Measurements from ENCODE around the gene PRICKLE3. TPM values are rescaled to one million over a fixed set of nuclear protein-coding genes. Genes with fewer than 3 reads are reported as not detected.

The PRICKLE3 gene
- total RNA-seq = 10.3 TPM
- long read RNA-seq, partial matches to known transcripts = 2 of 10 reads
- long read RNA-seq, other reads (novel, unspliced or antisense) = 5 of 10 reads

- intact Hi-C loops (cut with DNase I) = no loop called here
- peak; percentile 90 for DNase-seq (ENCODE audit: low spot score)
Observed at GRCh38 chrX:49186125-49187027, at the start of gene PRICKLE3. TSS of gene PRICKLE3 (minus strand) at chrX:49186373. CDS start at chrX:49186297, 76 bp downstream.

DNA sequence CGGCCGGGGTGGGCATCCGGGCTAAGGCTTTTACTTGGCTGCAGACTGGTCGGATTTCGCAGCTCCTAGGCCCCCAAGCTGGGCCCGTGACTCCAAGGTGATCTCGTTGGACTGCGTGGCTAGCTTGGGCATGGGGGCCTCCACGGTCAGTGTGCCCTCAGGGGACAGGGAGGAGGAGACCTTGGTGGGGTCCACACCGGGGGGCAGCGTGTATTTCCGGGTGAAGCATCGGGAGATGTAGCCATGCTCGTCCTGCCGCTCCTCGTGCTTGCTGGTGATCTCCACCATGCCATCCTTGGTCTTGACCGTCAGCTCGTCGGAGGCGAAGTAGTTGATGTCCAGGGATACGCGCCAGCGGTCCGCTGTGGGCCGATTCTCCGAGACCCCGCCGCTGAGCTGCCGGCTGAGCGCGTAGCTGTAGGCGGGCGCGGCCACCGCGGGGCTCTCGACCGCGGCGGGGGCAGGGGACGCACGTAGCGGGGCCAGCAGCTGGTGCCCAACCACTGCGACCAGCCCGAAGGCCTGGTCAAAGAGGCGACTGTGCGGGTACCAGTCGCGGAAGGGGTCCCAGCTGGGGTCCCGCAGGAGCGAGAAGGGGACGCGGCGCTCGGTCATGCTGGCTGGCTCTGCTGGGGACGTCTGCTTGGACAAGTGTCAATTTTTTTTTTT lies 47.8 kb upstream of the PRICKLE3 start:
- intact Hi-C loops (cut with DNase I) = no loop called here
- DNase-seq (ENCODE audit: low spot score) = no peak

DNA sequence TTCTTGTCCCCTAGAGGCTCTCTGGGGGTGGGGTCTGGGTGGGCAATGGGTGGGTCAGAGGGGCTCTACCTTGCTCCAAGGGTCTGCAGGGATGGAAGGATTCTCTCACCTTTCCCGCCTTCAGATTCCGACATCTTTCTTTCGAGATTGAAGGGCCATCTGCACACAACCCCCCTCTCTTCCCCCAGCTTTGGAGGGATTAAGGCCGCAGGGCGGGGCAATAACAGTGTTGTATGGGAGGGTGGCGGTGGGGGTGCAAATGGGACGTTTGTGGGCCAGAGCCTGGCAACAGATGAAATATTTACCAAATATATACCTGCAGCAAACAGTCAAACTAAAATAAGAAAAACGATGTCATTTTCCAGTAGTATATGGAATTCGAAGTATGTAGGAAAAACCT lies 47.0 kb upstream of the PRICKLE3 start, which contains the start of gene CACNA1F:
TSS of gene CACNA1F (minus strand) at position 165 of the 400 bp plus-strand sequence. CDS start at position 134, 31 bp downstream.
- intact Hi-C loops (cut with DNase I) = no loop called here
- no peak for DNase-seq (ENCODE audit: low spot score)

- no peak for DNase-seq (ENCODE audit: low spot score)
- intact Hi-C loops (cut with DNase I) = no loop called here
Observed at GRCh38 chrX:49232525-49232924, 46.4 kb upstream of the PRICKLE3 start.

GRCh38 chrX:49231333-49232000 lies 45.3 kb upstream of the PRICKLE3 start:
- intact Hi-C loops (cut with DNase I) = no loop called here
- DNase-seq (ENCODE audit: low spot score) = no peak

DNA sequence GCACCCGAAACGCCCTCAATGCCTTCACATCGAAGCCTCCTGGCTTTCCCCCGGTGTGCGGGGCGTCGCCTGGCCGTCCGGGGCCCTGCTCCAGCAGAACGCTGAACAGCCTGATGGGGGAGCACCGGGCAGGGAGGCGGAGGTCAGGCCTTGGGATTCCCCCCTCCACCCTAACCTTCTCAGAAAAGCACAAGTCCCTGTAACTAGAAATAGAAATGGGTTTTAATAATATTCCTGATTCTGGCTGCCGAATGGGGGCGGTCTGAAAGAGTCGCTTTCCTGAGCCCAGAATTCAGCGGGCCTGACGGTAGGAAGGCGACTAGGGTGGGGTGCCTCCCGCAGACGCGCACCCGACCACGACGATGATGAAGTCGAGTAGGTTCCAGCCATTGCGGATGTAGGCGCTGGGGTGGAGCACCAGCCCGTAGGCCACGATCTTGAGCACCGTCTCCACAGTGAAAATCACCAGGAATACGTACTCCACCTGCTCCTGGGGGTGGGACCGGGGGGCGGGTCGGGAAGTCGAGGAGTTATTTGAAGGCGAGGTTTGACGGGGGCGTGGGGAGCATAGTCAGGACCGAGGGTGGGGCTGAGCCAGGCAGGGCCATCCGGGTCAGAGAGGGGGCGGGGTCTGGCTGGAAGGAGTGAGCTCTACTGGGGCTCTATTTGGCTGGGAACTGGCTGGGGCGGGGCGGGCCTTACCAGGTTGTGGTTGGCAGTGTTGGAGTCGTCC lies 44.5 kb upstream of the PRICKLE3 start:
- intact Hi-C loops (cut with DNase I) = no loop called here
- DNase-seq (ENCODE audit: low spot score) = no peak

GRCh38 chrX:49228185-49228584 lies 42.0 kb upstream of the PRICKLE3 start:
- intact Hi-C loops (cut with DNase I) = no loop called here
- DNase-seq (ENCODE audit: low spot score) = no peak

- intact Hi-C loops (cut with DNase I) = no loop called here
- DNase-seq (ENCODE audit: low spot score) = no peak
Observed at GRCh38 chrX:49227726-49228125, 41.6 kb upstream of the PRICKLE3 start.

GRCh38 chrX:49226946-49227345 lies 40.8 kb upstream of the PRICKLE3 start:
- no peak for DNase-seq (ENCODE audit: low spot score)
- intact Hi-C loops (cut with DNase I) = no loop called here

DNA sequence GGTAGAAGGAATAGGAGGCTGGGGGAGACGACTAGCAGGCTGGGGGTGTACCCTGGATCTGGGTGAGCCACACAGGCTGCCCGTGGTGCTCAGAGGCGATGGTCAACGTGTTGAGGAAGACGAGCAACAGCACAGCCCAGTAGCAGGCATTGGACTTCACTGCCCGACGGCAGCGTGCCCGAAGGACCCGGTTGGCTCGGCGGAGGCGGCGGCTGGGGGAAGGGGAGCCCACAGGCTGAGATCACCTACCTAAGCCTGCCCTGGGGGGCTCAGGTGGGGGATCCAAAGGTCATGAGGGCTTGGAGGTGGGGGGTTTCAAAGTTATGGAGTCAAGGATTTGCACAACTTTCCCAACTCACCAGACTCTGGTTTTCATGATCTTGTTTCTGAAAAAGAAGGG lies 39.7 kb upstream of the PRICKLE3 start:
- DNase-seq (ENCODE audit: low spot score) = no peak
- intact Hi-C loops (cut with DNase I) = no loop called here

DNA sequence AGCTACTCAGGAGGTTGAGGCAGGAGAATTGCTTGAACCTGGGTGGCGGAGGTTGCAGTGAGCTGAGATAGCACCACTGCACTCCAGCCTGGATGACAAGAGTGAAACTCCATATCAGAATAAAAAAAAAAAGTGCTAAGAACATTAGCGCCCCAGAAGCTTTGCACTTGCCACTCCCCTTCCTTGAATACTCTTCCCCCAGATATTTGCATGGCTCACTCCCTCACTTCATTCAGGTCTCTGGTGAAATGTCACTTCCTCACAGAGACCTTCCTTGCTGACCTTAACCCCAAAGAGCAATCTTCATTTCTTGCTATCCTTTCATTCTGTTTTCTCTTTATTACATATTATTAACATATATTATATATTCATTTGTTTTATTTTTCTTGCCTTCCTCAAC lies 35.7 kb upstream of the PRICKLE3 start:
- DNase-seq (ENCODE audit: low spot score) = no peak
- intact Hi-C loops (cut with DNase I) = no loop called here

- intact Hi-C loops (cut with DNase I) = no loop called here
- no peak for DNase-seq (ENCODE audit: low spot score)
Observed at GRCh38 chrX:49220100-49220499, 33.9 kb upstream of the PRICKLE3 start.

DNA sequence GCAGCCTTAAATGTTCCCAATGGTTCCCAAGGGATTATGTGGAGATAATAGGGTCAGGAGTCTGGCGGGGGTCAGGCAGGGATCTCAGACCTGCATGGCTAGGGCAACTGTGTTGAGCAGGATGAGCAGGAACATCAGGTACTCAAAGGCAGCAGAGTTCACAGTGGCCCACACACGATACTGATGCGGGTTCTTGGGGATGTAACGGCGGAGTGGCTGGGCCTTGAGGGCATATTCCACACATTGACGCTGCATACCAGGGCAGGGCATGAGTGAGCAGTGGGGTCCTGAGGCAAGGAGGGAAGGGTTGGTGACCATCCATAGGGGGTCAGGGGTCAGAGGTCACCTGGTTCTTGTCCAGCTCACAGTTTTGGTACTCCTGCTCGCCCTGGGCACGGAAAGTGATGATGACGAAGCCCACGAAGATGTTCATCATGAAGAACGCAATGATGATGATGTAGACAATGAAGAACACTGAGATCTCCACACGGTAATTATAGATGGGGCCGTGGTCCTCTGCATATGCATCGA lies 28.9 kb upstream of the PRICKLE3 start:
- no peak for DNase-seq (ENCODE audit: low spot score)
- intact Hi-C loops (cut with DNase I) = no loop called here

- no peak for DNase-seq (ENCODE audit: low spot score)
- intact Hi-C loops (cut with DNase I) = no loop called here
Observed at GRCh38 chrX:49214416-49214815, 28.2 kb upstream of the PRICKLE3 start.

GRCh38 chrX:49212861-49213260 lies 26.7 kb upstream of the PRICKLE3 start:
- intact Hi-C loops (cut with DNase I) = no loop called here
- DNase-seq (ENCODE audit: low spot score) = no peak

DNA sequence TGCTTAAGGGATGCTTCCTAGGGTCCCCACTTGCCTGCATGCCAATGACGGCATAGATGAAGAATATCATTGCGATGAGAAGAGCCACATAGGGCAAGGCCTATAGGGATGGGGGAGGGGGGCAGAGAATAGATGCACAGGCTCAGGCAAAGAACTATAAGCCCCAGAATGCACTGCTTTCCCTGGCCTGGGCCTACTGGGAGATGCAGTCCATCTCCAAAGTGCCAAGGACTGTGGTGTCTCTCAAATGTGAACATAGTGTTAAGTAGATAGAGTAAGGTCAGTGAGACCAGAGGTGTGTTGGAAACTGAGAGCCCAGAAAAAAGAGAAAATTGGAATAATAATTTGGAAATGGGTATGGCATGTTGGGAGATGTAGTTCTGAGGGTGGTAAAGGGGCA lies 26.0 kb upstream of the PRICKLE3 start:
- DNase-seq (ENCODE audit: low spot score) = no peak
- intact Hi-C loops (cut with DNase I) = no loop called here

- DNase-seq (ENCODE audit: low spot score) = no peak
- intact Hi-C loops (cut with DNase I) = no loop called here
Observed at GRCh38 chrX:49211074-49211473, 24.9 kb upstream of the PRICKLE3 start.

GRCh38 chrX:49210406-49210805 lies 24.2 kb upstream of the PRICKLE3 start:
- DNase-seq (ENCODE audit: low spot score) = no peak
- intact Hi-C loops (cut with DNase I) = no loop called here
